ENCODE measurements around the gene UNK.
A peak's percentile ranks its signal among the peaks of the same experiment; 100 is the strongest.
"Not testable (repeated sequence)": the region's sequence is repeated elsewhere in the genome, so short reads cannot be mapped to it uniquely, and the experiment has no call there.

The UNK gene

GRCh38 chr17:75807861-75808260, 23.3 kb downstream of the UNK start:
- no peak for DNase-seq

GRCh38 chr17:75808549-75808904, 23.9 kb downstream of the UNK start:
- DNase-seq: no peak

DNA sequence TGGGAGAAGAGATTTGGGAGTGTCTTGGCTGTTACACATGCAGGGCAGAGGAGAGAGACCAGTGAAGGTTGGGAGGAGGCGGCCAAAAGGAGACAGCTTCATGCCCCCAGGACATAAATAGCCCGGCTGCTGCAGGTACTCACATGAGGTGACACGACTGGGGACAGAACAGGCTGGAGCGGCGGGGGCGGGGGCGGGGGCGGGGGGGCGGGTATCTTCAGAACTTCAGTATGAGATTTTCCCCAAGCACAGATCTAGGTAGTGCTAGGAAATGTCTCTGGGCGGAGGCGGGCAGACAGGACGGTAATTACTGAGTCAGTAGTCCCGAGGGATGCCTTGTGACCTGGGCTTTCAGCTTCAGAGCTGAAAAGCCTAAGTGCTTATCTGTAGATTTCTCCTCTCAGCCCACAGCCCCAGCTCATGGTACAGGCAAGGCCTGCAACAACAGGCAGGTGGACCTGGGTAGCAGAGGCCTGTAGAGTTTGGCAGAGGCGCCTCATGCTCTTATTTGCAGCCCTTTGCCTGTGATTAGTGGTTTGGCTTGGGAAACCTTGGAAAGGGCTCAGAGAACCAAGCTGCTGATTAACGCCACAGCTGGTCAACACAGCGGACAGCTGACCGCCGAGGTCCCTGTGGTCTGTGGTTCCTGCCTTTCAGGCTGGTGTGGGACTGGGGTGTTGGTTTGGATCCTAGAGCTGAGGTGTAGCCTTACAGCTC, 24.5 kb downstream of the UNK start:
- DNase-seq: peak in 2 of 3 donors; percentile 21

- DNase-seq: no peak
Observed at GRCh38 chr17:75809631-75810111, 25.1 kb downstream of the UNK start.

GRCh38 chr17:75810216-75810615, 25.6 kb downstream of the UNK start:
- DNase-seq: no peak

DNA sequence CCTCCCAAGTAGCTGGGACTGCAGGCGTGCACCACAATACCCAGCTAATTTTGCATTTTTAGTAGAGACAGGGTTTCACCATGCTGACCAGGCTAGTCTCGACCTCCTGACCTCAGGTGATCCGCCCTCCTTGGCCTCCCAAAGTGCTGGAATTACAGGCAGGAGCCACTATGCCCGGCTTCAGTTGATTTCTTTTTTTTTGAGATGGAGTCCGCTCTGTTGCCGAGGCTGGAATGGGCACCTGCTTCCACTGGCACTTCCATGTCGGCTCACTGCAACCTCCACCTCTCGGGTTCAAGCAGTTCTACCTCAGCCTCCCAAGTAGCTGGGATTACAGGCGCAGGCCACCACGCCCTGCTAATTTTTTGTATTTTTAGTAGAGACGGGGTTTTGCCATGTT, 26.1 kb downstream of the UNK start:
- not testable (repeated sequence) for DNase-seq

- DNase-seq: no peak
Observed at GRCh38 chr17:75811174-75811573, 26.6 kb downstream of the UNK start.

GRCh38 chr17:75812096-75813013, 27.7 kb downstream of the UNK start:
- DNase-seq: no peak

DNA sequence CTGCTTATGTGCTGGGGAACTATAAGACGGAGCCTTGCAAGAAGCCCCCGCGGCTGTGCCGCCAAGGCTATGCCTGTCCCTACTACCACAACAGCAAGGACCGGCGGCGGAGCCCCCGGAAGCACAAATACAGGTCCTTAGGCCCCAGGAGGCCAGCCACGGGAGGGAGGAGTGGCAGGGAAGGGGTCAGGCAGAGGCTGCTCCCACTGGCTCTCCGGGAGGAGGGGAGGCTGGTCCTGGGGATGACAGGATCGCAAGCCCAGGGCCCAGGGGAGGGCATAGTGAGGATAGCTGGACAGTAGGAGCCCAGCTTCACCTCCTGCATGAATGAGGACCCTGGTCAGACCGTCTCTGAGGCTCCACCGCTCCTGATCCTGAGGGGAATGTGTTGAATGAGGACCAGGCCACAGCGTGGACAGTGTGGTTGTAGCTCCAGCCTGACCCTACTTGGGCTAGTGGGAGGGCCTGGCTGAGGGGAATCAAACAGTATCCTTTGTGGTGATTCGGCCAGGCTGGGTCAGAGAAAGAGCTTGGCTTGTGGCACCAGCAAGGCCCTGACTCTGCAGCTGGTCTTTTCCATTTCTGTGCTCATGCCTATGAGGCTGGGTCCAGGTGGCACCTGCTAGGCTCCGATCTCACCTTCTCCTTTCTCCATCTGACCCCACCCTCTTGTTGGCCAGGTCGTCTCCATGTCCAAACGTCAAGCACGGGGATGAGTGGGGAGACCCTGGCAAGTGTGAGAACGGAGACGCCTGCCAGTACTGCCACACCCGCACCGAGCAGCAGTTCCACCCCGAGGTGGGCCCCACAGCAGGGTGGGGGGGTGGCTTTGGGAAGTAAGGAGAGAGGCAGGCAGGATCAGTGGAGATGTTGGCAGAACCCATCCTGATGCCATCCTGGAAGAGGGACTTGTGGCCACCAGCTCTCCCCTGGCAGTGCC, 28.7 kb downstream of the UNK start:
- no peak for DNase-seq

GRCh38 chr17:75814021-75814395, 29.4 kb downstream of the UNK start:
- no peak for DNase-seq

DNA sequence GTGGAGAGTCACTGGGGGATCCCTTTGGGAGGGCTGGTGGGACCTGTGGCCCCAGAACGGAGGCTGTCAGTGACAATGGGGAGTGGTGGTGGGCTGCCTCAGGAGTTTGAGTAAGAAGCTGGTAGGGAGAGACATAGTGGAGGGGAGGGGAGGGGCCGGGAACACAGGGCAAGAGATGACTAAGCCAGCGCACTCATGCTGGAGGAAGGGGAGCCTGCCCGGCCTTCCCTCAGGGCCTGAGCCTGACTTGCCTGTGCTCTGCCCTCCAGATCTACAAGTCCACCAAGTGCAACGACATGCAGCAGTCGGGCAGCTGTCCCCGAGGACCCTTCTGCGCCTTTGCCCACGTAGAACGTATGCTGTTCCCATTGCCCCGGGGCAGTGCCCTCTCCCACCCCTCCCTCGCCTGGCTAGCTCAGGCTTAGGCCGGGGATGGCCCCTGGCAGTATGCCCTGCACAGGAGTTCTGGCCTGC, 30.3 kb downstream of the UNK start:
- no peak for DNase-seq

DNA sequence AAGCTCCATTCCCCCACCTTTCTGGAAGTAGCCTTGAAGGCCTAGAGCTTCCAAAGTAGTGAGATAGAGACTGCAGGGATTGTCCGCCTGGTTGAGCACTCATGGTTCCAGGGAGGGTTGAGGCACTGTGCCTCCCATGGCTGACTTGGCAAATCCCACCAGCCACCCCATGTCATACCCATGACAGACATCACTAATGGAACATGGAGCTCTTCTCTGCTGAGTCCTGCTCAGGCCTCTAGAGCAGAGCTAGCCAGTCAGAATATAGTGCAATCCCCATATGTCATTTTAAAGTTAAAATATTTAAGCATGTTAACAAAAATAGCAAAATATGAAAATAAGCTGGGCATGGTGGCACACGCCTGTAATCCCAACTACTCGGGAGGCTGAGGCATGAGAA, 30.8 kb downstream of the UNK start:
- DNase-seq: no peak

DNA sequence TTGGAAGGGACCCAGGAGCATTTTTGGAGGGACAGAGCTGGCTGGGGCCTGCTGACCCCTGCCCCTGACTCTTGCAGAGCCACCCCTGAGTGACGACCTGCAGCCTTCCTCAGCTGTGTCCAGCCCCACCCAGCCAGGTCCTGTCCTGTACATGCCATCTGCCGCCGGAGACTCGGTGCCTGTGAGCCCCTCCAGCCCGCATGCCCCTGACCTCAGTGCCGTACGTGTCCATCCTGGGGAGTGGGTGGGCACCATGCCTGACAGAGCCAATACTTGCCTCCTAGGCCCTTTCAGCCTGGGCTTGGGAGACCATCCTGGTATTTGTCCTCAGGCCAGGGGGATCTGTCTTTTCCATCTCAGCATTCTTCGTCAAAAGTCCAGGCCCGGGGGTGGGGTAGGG, 32.1 kb downstream of the UNK start:
- no peak for DNase-seq

DNA sequence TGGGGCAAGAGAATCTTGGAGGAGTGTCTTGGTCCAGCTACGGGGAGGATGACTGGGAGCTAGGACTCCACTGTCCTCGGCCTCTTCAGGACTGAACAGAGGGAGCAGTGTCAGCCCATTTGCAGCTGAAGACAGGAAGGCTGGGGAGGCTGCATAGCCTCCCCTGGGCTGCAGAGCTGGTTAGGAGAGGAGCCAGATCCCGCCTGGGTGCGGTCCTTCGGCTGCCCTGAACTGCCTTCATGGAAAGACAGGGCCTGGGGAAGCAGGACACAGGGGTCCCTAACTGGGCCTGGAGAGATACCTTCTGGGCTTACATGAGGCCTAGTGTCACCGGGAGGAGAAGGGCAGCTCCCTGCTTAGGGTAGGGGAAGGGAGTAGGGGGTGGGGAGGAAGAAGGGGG, 33.0 kb downstream of the UNK start:
- DNase-seq: no peak

GRCh38 chr17:75818326-75818885, 33.8 kb downstream of the UNK start:
- DNase-seq: no peak

DNA sequence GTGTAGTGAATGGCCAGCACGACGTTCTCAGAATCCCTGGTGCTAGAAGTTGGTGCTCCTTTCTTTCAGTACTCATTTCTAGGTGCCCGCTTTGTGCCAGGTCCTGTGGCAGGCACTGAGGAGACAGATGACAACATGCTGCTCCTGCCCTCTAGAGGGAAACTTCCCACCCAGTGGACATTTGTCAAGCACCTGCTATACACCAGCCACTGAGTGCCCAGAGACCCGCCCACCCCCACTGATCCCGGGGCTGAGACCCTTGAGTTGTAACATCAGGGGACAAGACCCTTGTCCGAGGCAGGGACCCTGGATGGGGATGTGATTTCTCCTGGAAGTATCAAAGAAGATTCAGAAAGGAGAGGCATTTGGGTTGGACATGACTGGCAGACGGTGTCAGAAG, 34.5 kb downstream of the UNK start:
- DNase-seq: no peak

GRCh38 chr17:75819678-75820077, 35.1 kb downstream of the UNK start:
- DNase-seq: no peak

- no peak for DNase-seq
Observed at GRCh38 chr17:75820094-75821080, 35.8 kb downstream of the UNK start.

DNA sequence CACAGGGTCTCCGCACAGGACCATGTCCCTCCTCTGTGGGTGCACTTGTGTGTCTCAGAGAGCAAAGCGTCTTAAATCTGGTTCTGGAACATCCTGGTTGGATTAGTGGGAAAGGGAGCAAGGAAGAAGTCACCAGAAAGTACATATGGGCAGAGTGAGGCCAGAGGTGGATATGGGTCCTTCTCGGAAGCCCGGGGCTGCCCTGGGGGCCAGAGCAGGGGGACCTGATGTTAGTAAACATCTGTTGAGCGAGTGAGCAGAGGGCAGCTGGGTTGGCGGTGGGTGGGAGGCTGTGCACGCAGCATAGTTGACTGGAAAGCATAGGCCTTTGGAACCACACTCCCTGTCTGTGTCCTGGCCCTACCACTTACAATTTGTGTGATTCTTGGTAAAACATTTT, 36.9 kb downstream of the UNK start:
- DNase-seq: no peak

DNA sequence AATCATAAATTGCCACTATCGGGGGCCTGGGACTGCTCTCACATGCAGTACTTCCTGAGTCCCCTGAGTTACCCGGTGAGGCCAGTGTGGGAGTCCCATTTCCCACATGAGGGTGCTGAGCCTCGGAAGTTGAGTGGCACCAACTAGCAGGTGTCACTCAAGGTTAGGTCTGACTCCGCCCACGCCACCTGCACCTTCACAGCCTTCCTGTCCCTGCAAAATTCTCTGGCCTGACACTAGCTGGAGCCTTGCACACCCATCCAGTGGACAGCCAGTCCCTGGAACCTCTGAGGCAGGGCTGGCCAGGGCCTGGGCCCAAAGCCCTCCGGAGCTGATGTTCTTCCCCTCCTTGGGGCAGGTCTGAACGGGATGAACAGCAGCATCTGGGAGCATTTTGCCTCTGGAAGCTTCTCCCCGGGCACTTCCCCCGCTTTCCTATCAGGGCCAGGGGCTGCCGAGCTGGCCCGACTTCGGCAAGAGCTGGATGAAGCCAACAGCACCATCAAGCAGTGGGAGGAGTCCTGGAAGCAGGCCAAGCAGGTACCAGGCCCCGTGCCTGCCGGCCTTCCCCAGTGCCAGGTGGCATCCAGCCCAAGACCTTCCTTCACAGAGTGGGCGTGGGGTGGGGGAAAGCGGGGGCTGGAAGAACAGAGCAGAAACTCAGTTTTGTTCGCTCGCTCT, 37.7 kb downstream of the UNK start:
- no peak for DNase-seq

GRCh38 chr17:75822800-75823166, 38.2 kb downstream of the UNK start:
- DNase-seq: no peak
